SU-DHL-6 (cell line): ENCODE measurements around the gene TOP1.

ENCODE experiments used
- H2AFZ ChIP-seq: fragments of 200-600 bp; sonication (generic); 2 replicates; pipeline ENCODE4 v1.6.1; 2014; ENCODE audit warnings: low read depth, mild to moderate bottlenecking, moderate library complexity, mixed read lengths, antibody characterized with exemption, low read length; ENCODE audit not compliant: severe bottlenecking
- H3F3A ChIP-seq: fragments of 200-600 bp; shearing (Covaris generic); 2 replicates; pipeline ENCODE4 v1.6.0; 2016; ENCODE audit warnings: antibody characterized with exemption, mild to moderate bottlenecking; ENCODE audit not compliant: insufficient read depth
- H3K27ac ChIP-seq: fragments of 200-600 bp; sonication (generic); 2 replicates; pipeline ENCODE4 v1.5.1; 2016; ENCODE audit warnings: low read depth, mild to moderate bottlenecking, low read length, moderate library complexity, mixed read lengths
- H3K27me3 ChIP-seq: fragments of 200-600 bp; sonication (generic), shearing (Covaris generic); 2 replicates; pipeline ENCODE4 v1.6.0; 2014; ENCODE audit warnings: mild to moderate bottlenecking, low read length
- H3K36me3 ChIP-seq: fragments of 200-600 bp; sonication (generic); 2 replicates; pipeline ENCODE4 v1.6.1; 2014; ENCODE audit warnings: mild to moderate bottlenecking, low read length, mixed read lengths
- H3K4me2 ChIP-seq: fragments of 300-600, 200-600 bp; shearing (Covaris generic), sonication (generic); 2 replicates; pipeline ENCODE4 v1.6.0; 2014; ENCODE audit warnings: low read length, low read depth, mild to moderate bottlenecking; ENCODE audit not compliant: poor library complexity, severe bottlenecking
- H3K4me3 ChIP-seq: fragments of 200-600 bp; sonication (generic); 2 replicates; pipeline ENCODE4 v1.5.1; 2014; ENCODE audit warnings: antibody characterized with exemption, low read length, mild to moderate bottlenecking, mixed read lengths; ENCODE audit not compliant: insufficient read depth, poor library complexity, severe bottlenecking
- H3K79me2 ChIP-seq: fragments of 200-600 bp; sonication (generic); 2 replicates; pipeline ENCODE4 v1.6.1; 2014; ENCODE audit warnings: mild to moderate bottlenecking, low read length, moderate library complexity; ENCODE audit not compliant: insufficient read depth
- H3K9ac ChIP-seq: fragments of 200-600 bp; sonication (generic); 2 replicates; pipeline ENCODE4 v1.7.0; 2014; ENCODE audit warnings: mild to moderate bottlenecking, low read length
- H3K9me2 ChIP-seq: fragments of 200-600 bp; sonication (generic); replicated peaks from 2 replicates; pipeline ENCODE4 v1.6.1; 2014; ENCODE audit warnings: low read length; ENCODE audit not compliant: insufficient read depth
- H3K9me3 ChIP-seq: fragments of 200-600 bp; sonication (generic); 2 replicates; pipeline ENCODE4 v1.6.1; 2014; ENCODE audit warnings: low read length, mixed read lengths; ENCODE audit not compliant: insufficient read depth
- H4K20me1 ChIP-seq: fragments of 200-600 bp; sonication (generic); 2 replicates; pipeline ENCODE4 v1.6.1; 2014; ENCODE audit warnings: low read depth, mild to moderate bottlenecking, antibody characterized with exemption, low read length, moderate library complexity, mixed read lengths
- EZH2phosphoT487 ChIP-seq: fragments of 200-600 bp; sonication (generic), shearing (Covaris generic); conservative IDR thresholded peaks from 2 replicates; pipeline ENCODE4 v1.6.1; 2018; ENCODE audit warnings: mild to moderate bottlenecking, antibody characterized with exemption, low read length, moderate library complexity, mixed read lengths
- TF ChIP-seq, protein P1 (sequence below): fragments of 200-600 bp; sonication (generic); IDR thresholded peaks from one replicate; pipeline ENCODE4 v1.5.1; 2017; ENCODE audit warnings: antibody characterized with exemption, mild to moderate bottlenecking, low read length, moderate library complexity; ENCODE audit not compliant: insufficient read depth, poor library complexity, severe bottlenecking

Gene TOP1

DNA sequence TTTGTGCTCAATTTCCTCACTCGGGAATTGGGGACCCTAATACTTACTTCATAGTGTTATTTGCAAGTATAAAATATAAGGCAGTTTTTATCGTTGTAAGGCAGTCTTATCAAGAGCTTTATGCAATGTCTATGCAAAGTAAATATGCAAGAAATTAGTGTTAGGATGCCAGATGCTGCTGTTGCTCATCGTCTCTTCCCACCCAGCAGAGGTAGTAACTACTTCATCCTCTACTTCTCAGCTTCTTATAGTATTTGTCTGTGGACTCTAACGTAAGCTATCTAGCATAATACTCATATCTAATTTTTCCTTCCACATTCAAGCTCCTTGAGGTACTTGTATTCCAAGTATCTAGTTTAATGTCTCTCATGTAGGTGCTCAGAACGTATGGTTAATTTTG lies 120.3 kb downstream of the TOP1 start:
- TF ChIP-seq, protein P1, sequence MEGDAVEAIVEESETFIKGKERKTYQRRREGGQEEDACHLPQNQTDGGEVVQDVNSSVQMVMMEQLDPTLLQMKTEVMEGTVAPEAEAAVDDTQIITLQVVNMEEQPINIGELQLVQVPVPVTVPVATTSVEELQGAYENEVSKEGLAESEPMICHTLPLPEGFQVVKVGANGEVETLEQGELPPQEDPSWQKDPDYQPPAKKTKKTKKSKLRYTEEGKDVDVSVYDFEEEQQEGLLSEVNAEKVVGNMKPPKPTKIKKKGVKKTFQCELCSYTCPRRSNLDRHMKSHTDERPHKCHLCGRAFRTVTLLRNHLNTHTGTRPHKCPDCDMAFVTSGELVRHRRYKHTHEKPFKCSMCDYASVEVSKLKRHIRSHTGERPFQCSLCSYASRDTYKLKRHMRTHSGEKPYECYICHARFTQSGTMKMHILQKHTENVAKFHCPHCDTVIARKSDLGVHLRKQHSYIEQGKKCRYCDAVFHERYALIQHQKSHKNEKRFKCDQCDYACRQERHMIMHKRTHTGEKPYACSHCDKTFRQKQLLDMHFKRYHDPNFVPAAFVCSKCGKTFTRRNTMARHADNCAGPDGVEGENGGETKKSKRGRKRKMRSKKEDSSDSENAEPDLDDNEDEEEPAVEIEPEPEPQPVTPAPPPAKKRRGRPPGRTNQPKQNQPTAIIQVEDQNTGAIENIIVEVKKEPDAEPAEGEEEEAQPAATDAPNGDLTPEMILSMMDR = no peak
- no peak for TF ChIP-seq EZH2phosphoT487
- Histone ChIP-seq H3K4me3 (no peak overlapping the region), H3F3A (no peaks in the 10 kb centered on the region), H3K79me2 (peaks cover 68% of the 10 kb centered on the region; the same call in 1 of the 2 replicates), H3K27me3 (no peaks in the 10 kb centered on the region), H3K36me3 (no peaks in the 10 kb centered on the region), H3K4me2 (no peak overlapping the region), H3K9ac (no peak overlapping the region), H3K9me3 (no peaks in the 10 kb centered on the region), H3K9me2 (no peaks in the 10 kb centered on the region), H3K27ac (no peak overlapping the region), H4K20me1 (no peaks in the 10 kb centered on the region), H2AFZ (no peak overlapping the region)

DNA sequence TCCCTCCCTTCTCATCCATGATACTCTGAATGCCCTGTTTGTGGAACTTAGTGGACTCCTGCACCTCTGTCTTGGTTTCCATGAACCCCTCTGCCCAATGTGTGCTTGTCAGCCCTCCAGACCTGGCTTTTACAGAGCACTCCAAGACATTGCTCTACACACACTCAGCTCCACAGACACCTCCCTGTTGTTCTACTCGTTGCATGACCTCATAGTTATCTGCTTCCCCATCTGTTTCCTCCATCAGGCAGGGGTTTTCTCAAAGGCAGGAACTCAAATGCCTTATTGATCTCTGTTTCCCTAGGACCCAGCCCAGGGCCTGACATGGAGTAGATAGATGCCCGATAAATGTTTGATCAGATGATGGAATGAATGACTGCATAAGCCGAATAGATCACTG lies 122.0 kb downstream of the TOP1 start:
- Histone ChIP-seq H3K9me2 (no peaks in the 10 kb centered on the region), H3K27me3 (no peaks in the 10 kb centered on the region), H3K4me3 (no peak overlapping the region), H3F3A (no peaks in the 10 kb centered on the region), H3K27ac (no peak overlapping the region), H3K9me3 (no peaks in the 10 kb centered on the region), H3K36me3 (no peaks in the 10 kb centered on the region), H3K4me2 (no peak overlapping the region), H3K79me2 (peaks cover 60% of the 10 kb centered on the region; the same call in 1 of the 2 replicates), H4K20me1 (0 out of 2 replicates have a peak, but pooled peaks cover 3% of the 10 kb centered on the region), H2AFZ (no peak overlapping the region), H3K9ac (no peak overlapping the region)
- no peak for TF ChIP-seq EZH2phosphoT487
- TF ChIP-seq, protein P1 = no peak

DNA sequence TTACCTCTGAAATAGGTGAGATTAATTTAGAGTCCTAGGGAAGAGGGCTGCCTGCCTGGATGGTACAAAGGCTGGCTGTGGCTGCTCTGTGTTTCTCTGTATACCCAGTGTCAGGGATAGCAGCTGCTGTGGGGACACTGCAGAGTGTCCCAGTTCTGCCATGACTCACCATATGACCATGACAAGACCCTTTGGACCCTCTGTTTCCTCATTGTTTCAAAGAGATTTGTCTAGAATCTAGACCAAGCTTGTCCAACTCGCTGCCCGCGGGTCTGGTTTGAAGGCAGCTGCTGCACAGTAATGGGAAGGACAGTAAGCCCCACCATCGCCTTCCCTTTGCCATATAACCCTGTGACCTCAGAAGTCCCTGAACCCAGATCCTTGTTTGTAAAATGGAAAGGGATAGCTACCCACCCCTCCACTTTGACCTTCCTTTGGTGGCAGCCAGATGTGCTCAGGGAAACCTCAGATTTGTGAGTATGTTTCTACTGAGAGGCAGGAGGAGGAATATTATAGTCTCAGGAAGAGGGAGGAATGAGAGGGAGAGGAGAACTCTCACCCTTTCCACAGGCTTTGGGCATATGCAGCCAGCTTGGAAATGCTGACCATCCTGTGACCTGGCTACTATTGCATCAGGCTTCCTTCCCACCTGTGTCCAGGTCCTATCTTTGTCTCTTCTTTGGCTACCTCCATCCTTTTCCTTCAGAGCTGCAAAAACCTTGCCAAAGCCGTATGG lies 122.7 kb downstream of the TOP1 start:
- Histone ChIP-seq H3K9me3 (no peaks in the 10 kb centered on the region), H3K9ac (no peak overlapping the region), H3K36me3 (no peaks in the 10 kb centered on the region), H2AFZ (no peak overlapping the region), H3K9me2 (no peaks in the 10 kb centered on the region), H3K79me2 (peaks cover 53% of the 10 kb centered on the region; the same call in 1 of the 2 replicates), H3K4me2 (no peak overlapping the region), H3K27ac (no peak overlapping the region), H4K20me1 (0 out of 2 replicates have a peak, but pooled peaks cover 3% of the 10 kb centered on the region), H3K4me3 (no peak overlapping the region), H3K27me3 (no peaks in the 10 kb centered on the region), H3F3A (no peaks in the 10 kb centered on the region)
- TF ChIP-seq, protein P1 = no peak
- no peak for TF ChIP-seq EZH2phosphoT487
